Gastroesophageal sphincter (tissue), 4 donors: ENCODE measurements around the gene MCF2L2. TPM values are rescaled to one million over a fixed set of nuclear protein-coding genes. Genes with fewer than 3 reads are reported as not detected.

Experiments used
- ATAC-seq: fragments of 150-250 bp; one replicate; pipeline ENCODE4 v1.9.1; 2016; ENCODE audit warnings: mild to moderate bottlenecking, moderate library complexity
- H3K27ac ChIP-seq, 4 donors: fragments of 200-600 bp; sonication (generic) in 3 of 4; 1 replicate in 3 of 4; 2 replicates in 1 of 4; pipeline ENCODE4 v1.5.1; 2016 to 2019
- H3K27me3 ChIP-seq: fragments of 200-600 bp; sonication (generic); one replicate; pipeline ENCODE4 v1.5.1; 2019
- H3K36me3 ChIP-seq, 2 donors: fragments of 200-600 bp; sonication (generic); one replicate each; pipeline ENCODE4 v1.5.1; 2019; ENCODE audit warnings: control low read depth in 1 of 2
- H3K4me1 ChIP-seq, 3 donors: fragments of 200-600 bp; sonication (generic); 1 replicate in 2 of 3; 2 replicates in 1 of 3; pipeline ENCODE4 v1.5.1; 2016 to 2019; ENCODE audit warnings: control low read depth in 2 of 3
- H3K4me3 ChIP-seq, 2 donors: fragments of 200-600 bp; sonication (generic); one replicate each; pipeline ENCODE4 v1.5.1; 2019; ENCODE audit warnings: mild to moderate bottlenecking in 1 of 2, moderate library complexity in 1 of 2
- H3K9me3 ChIP-seq, 3 donors: fragments of 200-600 bp; sonication (generic); one replicate each; pipeline ENCODE4 v1.5.1; 2017 to 2019; ENCODE audit warnings: control low read depth in 2 of 3
- EP300 ChIP-seq: sonication (generic); formaldehyde crosslinking; IDR thresholded peaks from one replicate; pipeline ENCODE4 v1.6.1; 2017; ENCODE audit warnings: antibody characterized with exemption, mild to moderate bottlenecking
- POLR2A ChIP-seq, 2 donors: fragments of 450-650 bp; IDR thresholded peaks; one replicate each; pipeline ENCODE4 v1.6.1; 2017; ENCODE audit warnings: antibody characterized with exemption in 2 of 2, mild to moderate bottlenecking in 2 of 2, moderate library complexity in 1 of 2
- POLR2AphosphoS5 ChIP-seq: sonication (generic); formaldehyde crosslinking; IDR thresholded peaks from one replicate; pipeline ENCODE4 v1.6.1; 2017; ENCODE audit warnings: antibody characterized with exemption
- WGBS, 2 donors: methylation state at CpG; one replicate each; pipeline ENCODE4 v1.1.5; 2018; ENCODE audit warnings: low coverage in 1 of 2; 5-methylcytosine and 5-hydroxymethylcytosine counted together
- total RNA-seq, 4 donors: library from RNA; depleted of rRNA; stranded (reverse); fragments of >200 nt; gene quantifications; one replicate each; pipeline ENCODE4 v1.1.0, GENCODE V29; 2016
- TF ChIP-seq, protein P1 (sequence below), 4 experiments: fragments of 200-600 bp in 2 of 4; fragments of 450-650 bp in 2 of 4; sonication (generic) in 1 of 4; IDR thresholded peaks; one replicate each; pipeline ENCODE4 v1.5.1; 2017 to 2019; ENCODE audit warnings: antibody characterized with exemption in 4 of 4, mild to moderate bottlenecking in 2 of 4, moderate library complexity in 2 of 4

The MCF2L2 gene
- total RNA-seq, 4 donors from 2014 or later: 0.67 to 4.0 (median 2.7) TPM

DNA sequence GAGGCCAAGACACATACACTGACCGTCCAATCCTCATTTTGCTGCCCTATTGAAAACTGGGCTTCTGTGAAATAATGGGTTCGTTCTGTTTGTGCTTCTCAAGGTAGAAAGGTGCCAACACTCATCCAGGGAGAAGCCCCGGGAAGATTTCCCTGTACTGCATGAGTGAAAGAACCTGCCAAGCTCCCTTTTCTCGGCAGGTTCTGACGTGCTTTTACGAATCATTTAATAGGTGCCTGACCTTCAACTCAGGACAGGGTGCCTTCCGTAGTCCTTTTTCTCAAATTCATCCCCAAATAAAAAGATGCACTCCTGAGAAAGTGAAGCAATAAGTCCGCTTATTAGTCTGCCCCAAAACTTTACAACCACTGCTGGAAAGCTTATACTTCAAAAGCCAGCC, 111.1 kb downstream of the MCF2L2 start:
- no peaks in the 10 kb centered on the region for H3K27me3 ChIP-seq
- no peak overlapping the region for H3K27ac ChIP-seq
- TF ChIP-seq POLR2AphosphoS5: no peak
- no peak for TF ChIP-seq EP300
- TF ChIP-seq, protein P1, sequence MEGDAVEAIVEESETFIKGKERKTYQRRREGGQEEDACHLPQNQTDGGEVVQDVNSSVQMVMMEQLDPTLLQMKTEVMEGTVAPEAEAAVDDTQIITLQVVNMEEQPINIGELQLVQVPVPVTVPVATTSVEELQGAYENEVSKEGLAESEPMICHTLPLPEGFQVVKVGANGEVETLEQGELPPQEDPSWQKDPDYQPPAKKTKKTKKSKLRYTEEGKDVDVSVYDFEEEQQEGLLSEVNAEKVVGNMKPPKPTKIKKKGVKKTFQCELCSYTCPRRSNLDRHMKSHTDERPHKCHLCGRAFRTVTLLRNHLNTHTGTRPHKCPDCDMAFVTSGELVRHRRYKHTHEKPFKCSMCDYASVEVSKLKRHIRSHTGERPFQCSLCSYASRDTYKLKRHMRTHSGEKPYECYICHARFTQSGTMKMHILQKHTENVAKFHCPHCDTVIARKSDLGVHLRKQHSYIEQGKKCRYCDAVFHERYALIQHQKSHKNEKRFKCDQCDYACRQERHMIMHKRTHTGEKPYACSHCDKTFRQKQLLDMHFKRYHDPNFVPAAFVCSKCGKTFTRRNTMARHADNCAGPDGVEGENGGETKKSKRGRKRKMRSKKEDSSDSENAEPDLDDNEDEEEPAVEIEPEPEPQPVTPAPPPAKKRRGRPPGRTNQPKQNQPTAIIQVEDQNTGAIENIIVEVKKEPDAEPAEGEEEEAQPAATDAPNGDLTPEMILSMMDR (IDR thresholded peaks at IDR 0.05): no peak
- no peak for TF ChIP-seq POLR2A (IDR thresholded peaks at IDR 0.05)
- no peak overlapping the region for H3K4me3 ChIP-seq
- no peaks in the 10 kb centered on the region for H3K9me3 ChIP-seq
- 85 to 89% methylated on average over 5 to 8 of the region's 8 CpGs for WGBS, 2 donors
- no peak for ATAC-seq
- no peaks in the 10 kb centered on the region for H3K36me3 ChIP-seq
- no peaks in the 10 kb centered on the region for H3K4me1 ChIP-seq

DNA sequence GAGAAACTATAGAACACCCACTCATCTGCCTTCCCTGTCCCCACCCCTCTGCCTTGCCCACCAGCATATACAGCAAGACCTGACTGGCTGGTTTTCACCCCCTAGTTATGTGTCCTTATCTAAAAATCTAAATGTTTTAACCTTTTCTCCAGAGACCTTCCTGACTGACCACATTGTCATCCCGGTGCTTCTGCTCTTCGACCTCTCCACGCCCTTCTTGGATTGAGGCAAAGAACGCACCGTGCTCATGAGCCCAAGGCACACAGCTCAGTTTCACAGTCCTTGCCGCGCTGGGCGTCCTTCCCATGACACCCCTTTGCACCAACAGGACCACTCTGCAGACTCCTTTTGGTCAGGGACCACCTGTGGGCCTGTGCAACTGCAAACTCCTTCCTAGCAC, 112.7 kb downstream of the MCF2L2 start:
- WGBS, 2 donors: 85 to 100% methylated on average over 2 to 8 of the region's 8 CpGs
- Histone ChIP-seq H3K27me3 (no peaks in the 10 kb centered on the region), H3K4me1 (no peaks in the 10 kb centered on the region), H3K4me3 (no peak overlapping the region), H3K9me3 (no peaks in the 10 kb centered on the region), H3K27ac (no peak overlapping the region), H3K36me3 (no peaks in the 10 kb centered on the region)
- TF ChIP-seq EP300: no peak
- no peak for TF ChIP-seq POLR2A (IDR thresholded peaks at IDR 0.05)
- TF ChIP-seq, protein P1 (IDR thresholded peaks at IDR 0.05): no peak
- no peak for TF ChIP-seq POLR2AphosphoS5
- no peak for ATAC-seq

DNA sequence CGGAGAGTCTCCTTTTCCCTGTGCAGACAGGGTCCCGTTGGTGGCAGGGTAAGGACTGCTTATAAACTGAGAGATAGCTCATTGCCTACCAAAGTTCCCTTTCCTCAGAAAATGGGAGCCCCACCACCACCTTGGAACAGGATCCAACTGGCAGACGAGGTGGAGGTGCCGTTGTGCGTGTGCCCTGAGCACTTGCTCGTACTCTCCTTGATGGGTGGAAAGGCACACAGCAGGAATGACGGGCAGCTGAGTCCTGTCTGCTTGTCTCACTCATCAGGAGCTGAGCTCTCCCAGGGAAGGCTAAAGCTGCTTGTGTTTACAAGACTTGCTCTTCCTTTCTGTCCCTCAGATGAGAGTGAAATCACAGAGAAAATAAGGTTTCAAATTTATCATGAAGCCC, 114.7 kb downstream of the MCF2L2 start:
- no peaks in the 10 kb centered on the region for H3K27me3 ChIP-seq
- no peaks in the 10 kb centered on the region for H3K4me1 ChIP-seq
- 58% methylated on average over 3 of the region's 7 CpGs; no CpG with 5 or more reads in 1 of the 2 donors for WGBS, 2 donors
- no peaks in the 10 kb centered on the region for H3K9me3 ChIP-seq
- H3K36me3 ChIP-seq: no peaks in the 10 kb centered on the region
- ATAC-seq: peak; percentile 28
- no peak overlapping the region for H3K27ac ChIP-seq
- TF ChIP-seq, protein P1 (IDR thresholded peaks at IDR 0.05): no peak
- no peak for TF ChIP-seq POLR2AphosphoS5
- TF ChIP-seq EP300: no peak
- TF ChIP-seq POLR2A (IDR thresholded peaks at IDR 0.05): no peak
- H3K4me3 ChIP-seq: no peak overlapping the region

DNA sequence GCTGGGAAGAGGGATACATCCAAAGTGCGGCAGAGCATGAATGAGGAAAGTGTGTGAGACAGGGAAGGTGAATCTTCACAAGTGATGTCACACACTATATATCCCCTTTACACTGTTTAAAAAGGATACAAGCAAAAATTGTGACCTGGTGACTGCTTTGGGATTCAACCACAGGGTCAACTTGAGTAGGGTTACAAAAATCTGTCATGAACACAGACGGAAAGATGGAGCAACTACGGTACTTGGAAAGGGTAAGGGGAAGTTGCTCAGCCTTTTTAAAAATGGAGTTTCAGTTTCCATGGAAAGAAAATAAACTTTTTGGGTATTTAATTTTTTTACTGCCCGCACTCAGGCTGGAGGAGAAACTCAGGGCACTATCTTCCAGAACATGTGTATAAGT, 115.1 kb downstream of the MCF2L2 start:
- Histone ChIP-seq H3K9me3 (no peaks in the 10 kb centered on the region), H3K36me3 (no peaks in the 10 kb centered on the region), H3K27me3 (no peaks in the 10 kb centered on the region), H3K4me1 (no peaks in the 10 kb centered on the region), H3K4me3 (no peak overlapping the region), H3K27ac (no peak overlapping the region)
- WGBS, 2 donors: 68 to 87% methylated on average over 3 to 4 of the region's 4 CpGs
- ATAC-seq: no peak
- TF ChIP-seq POLR2A (IDR thresholded peaks at IDR 0.05): no peak
- TF ChIP-seq POLR2AphosphoS5: no peak
- no peak for TF ChIP-seq EP300
- TF ChIP-seq, protein P1 (IDR thresholded peaks at IDR 0.05): no peak

DNA sequence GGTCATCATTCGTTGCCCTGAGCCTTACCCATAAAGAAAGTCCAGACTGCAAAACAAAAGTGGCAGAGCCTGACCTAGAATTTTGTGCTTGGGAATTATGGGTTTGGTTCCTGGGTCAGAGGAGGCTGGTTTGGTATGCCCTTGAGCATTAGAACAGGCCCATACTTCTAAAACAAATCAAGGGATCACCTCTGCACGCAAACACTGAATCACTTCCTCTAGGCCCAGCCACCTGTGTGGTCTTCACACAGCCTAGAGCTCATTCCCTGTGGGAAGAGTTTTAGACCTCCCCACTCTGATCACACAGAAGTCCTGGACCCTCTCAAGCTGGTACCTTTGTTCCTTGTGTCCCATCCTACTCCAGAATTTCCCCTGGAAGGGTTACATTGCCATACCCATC, 116.0 kb downstream of the MCF2L2 start:
- Histone ChIP-seq H3K4me1 (no peaks in the 10 kb centered on the region), H3K27me3 (no peaks in the 10 kb centered on the region), H3K27ac (no peak overlapping the region), H3K9me3 (no peaks in the 10 kb centered on the region), H3K36me3 (no peaks in the 10 kb centered on the region), H3K4me3 (no peak overlapping the region)
- ATAC-seq: no peak
- WGBS, 2 donors: 40 to 75% methylated on average over 1 to 2 of the region's 2 CpGs
- TF ChIP-seq POLR2A (IDR thresholded peaks at IDR 0.05) (no peak), POLR2AphosphoS5 (no peak), EP300 (no peak)
- TF ChIP-seq, protein P1 (IDR thresholded peaks at IDR 0.05): no peak
